IMR-90 (cell line): ENCODE measurements around the gene DTX1. TPM values are rescaled to one million over a fixed set of nuclear protein-coding genes. Genes with fewer than 3 reads are reported as not detected.

ENCODE experiments used
- ATAC-seq: fragments of 200-7000 bp; cut with Tn5 transposase; 2 replicates; pipeline ENCODE4 v1.9.1; 2020; ENCODE audit warnings: low read depth, mild to moderate bottlenecking, moderate library complexity
- BruUV-seq: library from RNA; stranded (reverse); fragments of 400-500 nt; replicated peaks from 2 replicates; lab custom pipeline; 2021; lab: Mats Ljungman, UMichigan
- CTCF ChIA-PET: fragments of 300-600 bp; formaldehyde crosslinking; extraction: SDS; loops from one replicate; lab custom pipeline; 2021; ENCODE audit warnings: antibody characterized with exemption; lab: Yijun Ruan, JAX
- POLR2A ChIA-PET: fragments of 300-600 bp; sonication (Branson Sonifier 250); formaldehyde crosslinking; loops from one replicate; lab custom pipeline; 2022; ENCODE audit warnings: antibody characterized with exemption; ENCODE audit not compliant: unreplicated experiment; lab: Charles Lee
- DNase-seq: peaks from one replicate; pipeline ENCODE4 v3.0.0; 2013
- H2AFZ ChIP-seq: replicated peaks from 2 replicates; pipeline ENCODE3; 2013; ENCODE audit warnings: low read length, mild to moderate bottlenecking; ENCODE audit not compliant: poor library complexity
- H2AK5ac ChIP-seq: 2 replicates; pipeline ENCODE4 v1.6.1; 2013; ENCODE audit warnings: low read depth, low read length, inconsistent platforms
- H2AK9ac ChIP-seq: replicated peaks from 2 replicates; pipeline ENCODE3; 2013; ENCODE audit warnings: mild to moderate bottlenecking, low read depth, low read length, moderate library complexity; ENCODE audit not compliant: poor library complexity
- H2BK120ac ChIP-seq: 2 replicates; pipeline ENCODE4 v1.6.1; 2013; ENCODE audit warnings: low read depth, low read length, inconsistent platforms
- H2BK15ac ChIP-seq: 3 replicates; pipeline ENCODE4 v1.6.1; 2013; ENCODE audit warnings: low read depth, low read length, inconsistent platforms
- H2BK20ac ChIP-seq: 2 replicates; pipeline ENCODE4 v1.6.1; 2013; ENCODE audit warnings: low read depth, mild to moderate bottlenecking, inconsistent platforms, low read length, moderate library complexity
- H2BK5ac ChIP-seq: 2 replicates; pipeline ENCODE4 v1.6.1; 2013; ENCODE audit warnings: mild to moderate bottlenecking, low read depth, low read length, inconsistent platforms; ENCODE audit not compliant: poor library complexity, severe bottlenecking
- H3K14ac ChIP-seq: replicated peaks from 2 replicates; pipeline ENCODE4 v1.6.1; 2013; ENCODE audit warnings: low read depth, low read length, inconsistent platforms
- H3K18ac ChIP-seq: 2 replicates; pipeline ENCODE4 v1.6.1; 2013; ENCODE audit warnings: low read depth, low read length, control low read depth
- H3K23ac ChIP-seq: 2 replicates; pipeline ENCODE4 v1.6.1; 2013; ENCODE audit warnings: low read depth, low read length, inconsistent platforms
- H3K27ac ChIP-seq: 2 replicates; pipeline ENCODE4 v1.5.1; 2013; ENCODE audit warnings: mild to moderate bottlenecking, control low read depth, low read length; ENCODE audit not compliant: insufficient read depth
- H3K27me3 ChIP-seq: 2 replicates; pipeline ENCODE4 v1.6.1; 2013; ENCODE audit warnings: low read length; ENCODE audit not compliant: control insufficient read depth, insufficient read depth
- H3K36me3 ChIP-seq: 2 replicates; pipeline ENCODE4 v1.6.1; 2013; ENCODE audit warnings: low read length, mixed read lengths; ENCODE audit not compliant: control insufficient read depth, insufficient read depth
- H3K4ac ChIP-seq: 2 replicates; pipeline ENCODE4 v1.6.1; 2013; ENCODE audit warnings: low read depth, low read length, inconsistent platforms
- H3K4me1 ChIP-seq: 2 replicates; pipeline ENCODE4 v1.6.1; 2013; ENCODE audit warnings: low read length, mixed read lengths; ENCODE audit not compliant: control insufficient read depth, insufficient read depth
- H3K4me2 ChIP-seq: 2 replicates; pipeline ENCODE4 v1.6.1; 2013; ENCODE audit warnings: low read depth, mild to moderate bottlenecking, control low read depth, low read length, moderate library complexity
- H3K4me3 ChIP-seq: 2 replicates; pipeline ENCODE4 v1.5.1; 2013; ENCODE audit warnings: low read depth, mild to moderate bottlenecking, control low read depth, low read length, moderate library complexity; ENCODE audit not compliant: insufficient read depth
- H3K56ac ChIP-seq: 2 replicates; pipeline ENCODE4 v1.6.1; 2013; ENCODE audit warnings: low read length, inconsistent platforms; ENCODE audit not compliant: insufficient read depth; ENCODE audit errors: extremely low read depth
- H3K79me1 ChIP-seq, 2 experiments: 2 replicates each; pipeline ENCODE4 v1.6.1; 2013; ENCODE audit warnings: low read length in 2 of 2, inconsistent platforms in 1 of 2, low read depth in 1 of 2
- H3K9ac ChIP-seq: 2 replicates; pipeline ENCODE4 v1.6.1; 2013; ENCODE audit warnings: low read depth, low read length, control low read depth
- H3K9me1 ChIP-seq: 2 replicates; pipeline ENCODE4 v1.6.1; 2013; ENCODE audit warnings: low read length, inconsistent platforms; ENCODE audit not compliant: insufficient read depth
- H3K9me3 ChIP-seq: 2 replicates; pipeline ENCODE4 v1.6.1; 2013; ENCODE audit warnings: low read length; ENCODE audit not compliant: control insufficient read depth, insufficient read depth
- H4K20me1 ChIP-seq: 2 replicates; pipeline ENCODE4 v1.6.1; 2013; ENCODE audit warnings: low read length, inconsistent platforms; ENCODE audit not compliant: insufficient read depth
- H4K5ac ChIP-seq: 2 replicates; pipeline ENCODE4 v1.6.1; 2013; ENCODE audit warnings: mild to moderate bottlenecking, low read depth, low read length, control low read depth
- H4K8ac ChIP-seq, 2 experiments: 2 replicates each; pipeline ENCODE4 v1.6.1; 2013; ENCODE audit warnings: low read depth in 2 of 2, low read length in 2 of 2, control low read depth in 1 of 2, inconsistent platforms in 1 of 2
- H4K91ac ChIP-seq: 2 replicates; pipeline ENCODE4 v1.6.1; 2013; ENCODE audit warnings: low read depth, low read length, inconsistent platforms; ENCODE audit not compliant: insufficient read depth
- CHD1 ChIP-seq: IDR thresholded peaks from 2 replicates; pipeline ENCODE4 v1.6.1; 2012; ENCODE audit warnings: low read depth, low read length, improper control_type of control experiment
- MAZ ChIP-seq: IDR thresholded peaks from 2 replicates; pipeline ENCODE4 v1.6.1; 2012; ENCODE audit warnings: low read depth, mild to moderate bottlenecking, low read length, improper control_type of control experiment, moderate library complexity, borderline replicate concordance
- MXI1 ChIP-seq: IDR thresholded peaks from 2 replicates; pipeline ENCODE4 v1.6.1; 2012; ENCODE audit warnings: low read depth, mild to moderate bottlenecking, low read length, moderate library complexity, borderline replicate concordance
- RCOR1 ChIP-seq: IDR thresholded peaks from 2 replicates; pipeline ENCODE4 v1.6.1; 2012; ENCODE audit warnings: mild to moderate bottlenecking, low read length, improper control_type of control experiment; ENCODE audit not compliant: insufficient replicate concordance
- RFX5 ChIP-seq: IDR thresholded peaks from 2 replicates; pipeline ENCODE4 v1.8.0; 2012; ENCODE audit warnings: low read depth, mild to moderate bottlenecking, low read length, moderate library complexity
- WGBS, 2 experiments: methylation state at CpG; one replicate each; pipeline versions ENCODE4 v1.1.5 to v1.1.7; 2013; ENCODE audit warnings: missing lambda C conversion rate in 2 of 2; ENCODE audit not compliant: insufficient read length in 1 of 2; ENCODE audit errors: extremely low coverage in 2 of 2; 5-methylcytosine and 5-hydroxymethylcytosine counted together
- dilution Hi-C: fragments of 300-500 bp; cut with HindIII; formaldehyde crosslinking; loops from one replicate; pipeline ENCODE4 v1.14.3; 2018; ENCODE audit warnings: low sequenced_read_pairs; ENCODE audit not compliant: unreplicated experiment
- in situ Hi-C: fragments of 300-500 bp; cut with MboI; formaldehyde crosslinking; loops from 3 replicates; pipeline ENCODE4 v1.14.3; 2019; ENCODE audit warnings: low sequenced_read_pairs, inconsistent platforms, mixed read lengths
- intact Hi-C: fragments of 100-400 bp; cut with micrococcal nuclease; formaldehyde crosslinking; loops from 2 replicates; pipeline ENCODE4 v1.10.0; 2022
- polyA plus RNA-seq, 3 experiments: library from polyadenylated mRNA; depleted of rRNA; stranded (reverse); fragments of >200 nt; gene quantifications; 2 replicates each; pipeline ENCODE4 v1.2.3, GENCODE V29; 2012; ENCODE audit warnings: low replicate concordance in 1 of 3
- total RNA-seq: library from RNA; depleted of rRNA; stranded (reverse); fragments of >200 nt; gene quantifications from 2 replicates; pipeline ENCODE4 v1.2.3, GENCODE V29; 2012
- TF ChIP-seq, protein P1 (sequence below): conservative IDR thresholded peaks from 2 replicates; pipeline ENCODE4 v1.5.1; 2012; ENCODE audit warnings: mild to moderate bottlenecking, low read depth, low read length, improper control_type of control experiment
- TF ChIP-seq, protein P2 (sequence below): fragments of 150-350 bp; IDR thresholded peaks from 2 replicates; pipeline ENCODE4 v1.6.1; 2016; ENCODE audit warnings: low read depth, mild to moderate bottlenecking, low read length, moderate library complexity, borderline replicate concordance

Gene DTX1
- total and polyA plus RNA-seq, 2 of the 4 experiments (the other 2 are of a cell fraction): not detected

DNA sequence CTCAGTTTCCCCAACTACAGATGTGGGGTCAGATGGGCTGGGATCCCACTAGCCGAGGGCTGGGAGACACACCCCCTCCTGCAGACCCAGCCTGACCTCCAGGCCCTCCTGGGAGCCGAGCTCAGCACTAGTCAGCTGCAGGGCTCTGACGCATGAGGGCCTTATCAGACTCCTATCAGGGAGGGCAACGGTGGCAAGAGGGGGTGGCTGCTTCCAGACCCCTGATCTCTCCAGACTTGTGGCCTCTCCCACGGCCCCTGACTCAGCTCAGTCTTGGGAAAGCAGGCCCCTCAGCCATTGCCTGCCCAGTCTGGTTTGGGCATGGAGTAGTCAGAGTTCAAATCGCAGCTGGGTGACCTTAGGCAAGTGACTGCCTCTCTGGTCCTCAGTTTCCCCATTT is 76.5 kb downstream of the DTX1 start:
- POLR2A ChIA-PET: no interaction called here
- Histone ChIP-seq H3K36me3 (no peaks in the 10 kb centered on the region), H2BK5ac (no peak overlapping the region), H2AK9ac (no peak overlapping the region), H4K20me1 (no peaks in the 10 kb centered on the region), H3K4ac (no peak overlapping the region), H2AFZ (no peak overlapping the region), H3K27me3 (peaks cover 3% of the 10 kb centered on the region), H3K14ac (no peak overlapping the region), H3K4me2 (no peak overlapping the region), H2BK120ac (no peak overlapping the region), H3K23ac (no peak overlapping the region), H3K79me1 (no peaks in the 10 kb centered on the region), H3K9me3 (no peaks in the 10 kb centered on the region), H3K4me3 (no peak overlapping the region), H2BK15ac (no peak overlapping the region), H3K56ac (no peak overlapping the region), H2BK20ac (no peak overlapping the region), H4K5ac (no peak overlapping the region), H3K9me1 (no peaks in the 10 kb centered on the region), H3K18ac (no peak overlapping the region), H3K9ac (no peak overlapping the region), H3K27ac (no peak overlapping the region), H4K91ac (no peak overlapping the region), H3K4me1 (no peaks in the 10 kb centered on the region), H4K8ac (no peak overlapping the region), H2AK5ac (no peak overlapping the region)
- no peak for TF ChIP-seq CHD1
- TF ChIP-seq RCOR1: no peak
- TF ChIP-seq, protein P1, sequence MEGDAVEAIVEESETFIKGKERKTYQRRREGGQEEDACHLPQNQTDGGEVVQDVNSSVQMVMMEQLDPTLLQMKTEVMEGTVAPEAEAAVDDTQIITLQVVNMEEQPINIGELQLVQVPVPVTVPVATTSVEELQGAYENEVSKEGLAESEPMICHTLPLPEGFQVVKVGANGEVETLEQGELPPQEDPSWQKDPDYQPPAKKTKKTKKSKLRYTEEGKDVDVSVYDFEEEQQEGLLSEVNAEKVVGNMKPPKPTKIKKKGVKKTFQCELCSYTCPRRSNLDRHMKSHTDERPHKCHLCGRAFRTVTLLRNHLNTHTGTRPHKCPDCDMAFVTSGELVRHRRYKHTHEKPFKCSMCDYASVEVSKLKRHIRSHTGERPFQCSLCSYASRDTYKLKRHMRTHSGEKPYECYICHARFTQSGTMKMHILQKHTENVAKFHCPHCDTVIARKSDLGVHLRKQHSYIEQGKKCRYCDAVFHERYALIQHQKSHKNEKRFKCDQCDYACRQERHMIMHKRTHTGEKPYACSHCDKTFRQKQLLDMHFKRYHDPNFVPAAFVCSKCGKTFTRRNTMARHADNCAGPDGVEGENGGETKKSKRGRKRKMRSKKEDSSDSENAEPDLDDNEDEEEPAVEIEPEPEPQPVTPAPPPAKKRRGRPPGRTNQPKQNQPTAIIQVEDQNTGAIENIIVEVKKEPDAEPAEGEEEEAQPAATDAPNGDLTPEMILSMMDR: no peak
- TF ChIP-seq RFX5: no peak
- TF ChIP-seq MAZ: no peak
- TF ChIP-seq, protein P2, sequence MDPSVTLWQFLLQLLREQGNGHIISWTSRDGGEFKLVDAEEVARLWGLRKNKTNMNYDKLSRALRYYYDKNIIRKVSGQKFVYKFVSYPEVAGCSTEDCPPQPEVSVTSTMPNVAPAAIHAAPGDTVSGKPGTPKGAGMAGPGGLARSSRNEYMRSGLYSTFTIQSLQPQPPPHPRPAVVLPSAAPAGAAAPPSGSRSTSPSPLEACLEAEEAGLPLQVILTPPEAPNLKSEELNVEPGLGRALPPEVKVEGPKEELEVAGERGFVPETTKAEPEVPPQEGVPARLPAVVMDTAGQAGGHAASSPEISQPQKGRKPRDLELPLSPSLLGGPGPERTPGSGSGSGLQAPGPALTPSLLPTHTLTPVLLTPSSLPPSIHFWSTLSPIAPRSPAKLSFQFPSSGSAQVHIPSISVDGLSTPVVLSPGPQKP: no peak
- TF ChIP-seq MXI1: no peak
- dilution Hi-C loops (no loop called here), intact Hi-C loops (no loop called here), in situ Hi-C loops (no loop called here)
- ATAC-seq (no peak), DNase-seq (no peak)
- BruUV-seq: no TSS peak
- 0% methylated on average over 1 of the region's 6 CpGs; no CpG with 5 or more reads in 1 of the 2 experiments for WGBS, 2 experiments
- CTCF ChIA-PET: no interaction called here
